Calu3 (cell line): ENCODE measurements around the gene C9. TPM values are rescaled to one million over a fixed set of nuclear protein-coding genes. Genes with fewer than 3 reads are reported as not detected.
A peak's percentile ranks its signal among the peaks of the same experiment; 100 is the strongest.
"Not testable (repeated sequence)": the region's sequence is repeated elsewhere in the genome, so short reads cannot be mapped to it uniquely, and the experiment has no call there.

ENCODE experiments used
- BruUV-seq: library from RNA; stranded (reverse); fragments of 400-500 nt; replicated peaks from 2 replicates; lab custom pipeline; 2021; lab: Mats Ljungman, UMichigan
- CTCF ChIA-PET: fragments of 300-600 bp; sonication (Branson Sonifier 250); formaldehyde crosslinking; loops from one replicate; lab custom pipeline; 2022; ENCODE audit warnings: antibody characterized with exemption; lab: Charles Lee
- DNase-seq: peaks from one replicate; pipeline ENCODE4 v3.0.0; 2022
- H3K27ac Mint-ChIP-seq: one replicate; pipeline ENCODE4 v1.8.0; 2022; ENCODE audit warnings: mixed read lengths; ENCODE audit not compliant: unreplicated experiment
- H3K27me3 Mint-ChIP-seq: one replicate; pipeline ENCODE4 v1.8.0; 2022; ENCODE audit warnings: mixed read lengths; ENCODE audit not compliant: unreplicated experiment
- H3K36me3 Mint-ChIP-seq: one replicate; pipeline ENCODE4 v1.8.0; 2022; ENCODE audit warnings: mild to moderate bottlenecking, moderate library complexity, mixed read lengths; ENCODE audit not compliant: insufficient read depth, unreplicated experiment
- H3K4me1 Mint-ChIP-seq: one replicate; pipeline ENCODE4 v1.8.0; 2022; ENCODE audit warnings: mild to moderate bottlenecking, low read depth, mixed read lengths; ENCODE audit not compliant: unreplicated experiment
- H3K4me3 Mint-ChIP-seq: one replicate; pipeline ENCODE4 v1.8.0; 2022; ENCODE audit warnings: mild to moderate bottlenecking, low read depth, moderate library complexity, mixed read lengths; ENCODE audit not compliant: unreplicated experiment
- H3K9me3 Mint-ChIP-seq: one replicate; pipeline ENCODE4 v1.8.0; 2022; ENCODE audit warnings: low read depth, mixed read lengths; ENCODE audit not compliant: unreplicated experiment
- CTCF ChIP-seq: fragments of 200-600 bp; IDR thresholded peaks from one replicate; pipeline ENCODE4 v1.8.0; 2022; ENCODE audit warnings: antibody characterized with exemption; ENCODE audit not compliant: unreplicated experiment
- intact Hi-C: fragments of 100-400 bp; cut with micrococcal nuclease; formaldehyde crosslinking; loops from one replicate; pipeline ENCODE4 v1.10.0; 2022; ENCODE audit not compliant: unreplicated experiment
- total RNA-seq: library from RNA; stranded (reverse); gene quantifications from 2 replicates; pipeline ENCODE4 v1.2.3, GENCODE V29; 2022

Gene C9
- total RNA-seq, 1 experiment from 2014 or later, result not detected

- no peak overlapping the region for H3K27ac Mint-ChIP-seq
- intact Hi-C loops, result loop anchor here (5.0 kb wide), 3 partner anchors 88 to 287 kb away; no protein-coding TSS in a partner anchor
- BruUV-seq, result no TSS peak
- H3K9me3 Mint-ChIP-seq, result peaks cover 11% of the 10 kb centered on the region
- H3K36me3 Mint-ChIP-seq, result peaks cover 6% of the 10 kb centered on the region
- peaks cover 17% of the 10 kb centered on the region for H3K4me1 Mint-ChIP-seq
- no peak overlapping the region for H3K4me3 Mint-ChIP-seq
- no peak for TF ChIP-seq CTCF
- no peak for DNase-seq
- CTCF ChIA-PET, result interaction anchor here (0.7 to 2.6 kb wide), 2 partner anchors 19 to 67 kb away, joined by 3 to 56 read pairs; partner anchors contain the start of gene FYB1
- no peaks in the 10 kb centered on the region for H3K27me3 Mint-ChIP-seq
These were observed 79.7 kb downstream of the C9 start for GRCh38 chr5:39284552-39284951.

DNA sequence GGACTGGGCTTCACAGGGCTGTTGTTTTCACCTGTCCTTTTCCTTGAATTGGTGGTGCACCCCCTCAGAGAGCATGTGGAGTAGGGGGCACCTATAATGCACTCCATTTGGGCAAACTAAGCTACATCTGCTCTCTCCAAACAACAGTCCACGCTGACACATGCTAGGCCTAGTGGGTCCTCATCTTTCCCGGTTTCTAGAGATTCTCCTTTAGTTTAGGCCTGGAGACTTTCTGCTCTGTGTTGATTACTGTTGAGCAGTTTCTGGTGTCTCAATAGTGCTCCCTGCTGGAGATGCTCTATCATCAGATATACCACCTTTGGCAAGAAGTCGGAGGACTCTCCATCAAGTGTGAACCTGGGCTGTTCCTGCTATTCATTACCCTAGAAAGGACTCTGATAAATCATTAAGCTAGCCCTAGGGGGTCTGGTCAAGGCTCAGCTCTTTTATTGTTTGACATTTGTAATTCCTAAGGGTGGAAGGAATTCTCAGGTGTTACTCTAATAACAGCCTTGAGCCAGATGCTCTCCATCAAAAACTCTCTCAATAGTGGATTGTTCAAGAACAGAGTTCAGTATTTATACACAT is 81.0 kb downstream of the C9 start:
- H3K27ac Mint-ChIP-seq, result peak overlapping the region; percentile 72
- intact Hi-C loops, result loop anchor here (1.0 to 5.0 kb wide), 6 partner anchors 65 to 287 kb away; no protein-coding TSS in a partner anchor

DNA sequence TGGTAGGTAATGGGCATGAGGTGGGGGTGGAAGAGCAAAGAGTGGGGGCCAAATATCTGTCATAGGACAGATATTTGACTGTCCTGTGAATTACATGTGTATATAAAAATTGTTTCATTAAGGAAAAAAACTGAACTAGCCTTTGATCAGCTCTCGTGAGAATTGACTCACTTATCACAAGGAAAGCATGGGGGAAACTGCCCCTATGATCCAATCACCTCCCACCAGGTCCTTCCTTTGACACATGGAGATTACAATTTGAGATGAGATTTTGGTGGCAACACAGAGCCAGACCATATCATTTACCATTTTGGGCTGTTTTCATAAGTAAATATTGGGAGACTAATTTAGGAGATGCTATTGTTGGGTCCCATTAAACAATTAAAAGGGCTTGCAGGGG is 81.7 kb downstream of the C9 start:
- Mint-ChIP-seq H3K27ac (no peak overlapping the region), H3K27me3 (no peaks in the 10 kb centered on the region), H3K9me3 (peaks cover 16% of the 10 kb centered on the region), H3K4me3 (no peak overlapping the region), H3K4me1 (peaks cover 17% of the 10 kb centered on the region), H3K36me3 (peaks cover 6% of the 10 kb centered on the region)
- intact Hi-C loops, result loop anchor here (2.0 to 5.0 kb wide), 4 partner anchors 90 to 288 kb away; no protein-coding TSS in a partner anchor
- no peak for TF ChIP-seq CTCF
- BruUV-seq, result no TSS peak
- DNase-seq, result no peak
- CTCF ChIA-PET, result interaction anchor here (1.3 to 2.6 kb wide), 4 partner anchors 12 to 95 kb away, joined by 3 to 56 read pairs (median 6); partner anchors contain the start of gene FYB1

More for the DNA sequence above, 81.0 kb downstream of the C9 start:
- no TSS peak for BruUV-seq
- peak; percentile 79 for DNase-seq
- H3K36me3 Mint-ChIP-seq, result peaks cover 6% of the 10 kb centered on the region
- no peak overlapping the region for H3K4me3 Mint-ChIP-seq
- no peaks in the 10 kb centered on the region for H3K27me3 Mint-ChIP-seq
- peak; percentile 78 for TF ChIP-seq CTCF
- H3K9me3 Mint-ChIP-seq, result peaks cover 16% of the 10 kb centered on the region
- CTCF ChIA-PET, result interaction anchor here (0.6 to 2.6 kb wide), 19 partner anchors 9 to 265 kb away, joined by 3 to 56 read pairs (median 4); partner anchors contain the start of gene FYB1
- peaks cover 17% of the 10 kb centered on the region for H3K4me1 Mint-ChIP-seq

GRCh38 chr5:39275865-39276264 is 88.4 kb downstream of the C9 start:
- H3K4me3 Mint-ChIP-seq, H3K36me3 Mint-ChIP-seq, DNase-seq, BruUV-seq, H3K27ac Mint-ChIP-seq, H3K27me3 Mint-ChIP-seq, CTCF ChIA-PET: not testable (repeated sequence)
- intact Hi-C loops, result loop anchor here (2.0 kb wide), 2 partner anchors 19 to 57 kb away; partner anchors contain the start of gene FYB1
- Mint-ChIP-seq H3K9me3 (peaks cover 11% of the 10 kb centered on the region), H3K4me1 (peaks cover 16% of the 10 kb centered on the region)
